ENCODE data around the gene SMLR1. TPM values are rescaled to one million over a fixed set of nuclear protein-coding genes. Genes with fewer than 3 reads are reported as not detected.

Gene SMLR1
- total and polyA plus RNA-seq, 12 donors, result not detected

GRCh38 chr6:130810307-130811030, 16.7 kb upstream of the SMLR1 start:
- Histone ChIP-seq H3K9me3 (no peaks in the 10 kb centered on the region), H3K4me1 (no peaks in the 10 kb centered on the region), H3K27me3 (no peaks in the 10 kb centered on the region), H3K27ac (no peak overlapping the region), H3K36me3 (peaks cover 0 to 3% (median 0%) of the 10 kb centered on the region in 9 donors), H3K4me3 (no peak overlapping the region)
- no peak for DNase-seq
- WGBS, 2 donors, result 77 to 79% methylated on average over 9 of the region's 9 CpGs
- no peak for TF ChIP-seq CTCF (IDR thresholded peaks at IDR 0.05)
- intact Hi-C loops (cut with DNase I), result no loop called here
- no peak for ATAC-seq

GRCh38 chr6:130811932-130812331, 15.3 kb upstream of the SMLR1 start:
- intact Hi-C loops (cut with DNase I), result no loop called here
- WGBS, 2 donors, result 91 to 93% methylated on average over 5 of the region's 5 CpGs
- peaks cover 0 to 6% (median 0%) of the 10 kb centered on the region in 9 donors for H3K36me3 ChIP-seq
- no peaks in the 10 kb centered on the region for H3K4me1 ChIP-seq
- DNase-seq (no peak), ATAC-seq (no peak)
- no peaks in the 10 kb centered on the region for H3K9me3 ChIP-seq
- no peaks in the 10 kb centered on the region for H3K27me3 ChIP-seq
- H3K27ac ChIP-seq, result no peak overlapping the region
- TF ChIP-seq CTCF (IDR thresholded peaks at IDR 0.05), result no peak
- no peak overlapping the region for H3K4me3 ChIP-seq

GRCh38 chr6:130814506-130814905, 12.7 kb upstream of the SMLR1 start:
- DNase-seq (no peak), ATAC-seq (no peak)
- Histone ChIP-seq H3K27ac (no peak overlapping the region), H3K27me3 (no peaks in the 10 kb centered on the region), H3K9me3 (peaks cover 0 to 14% (median 4%) of the 10 kb centered on the region in 11 donors), H3K4me1 (no peaks in the 10 kb centered on the region), H3K36me3 (peaks cover 0 to 6% (median 0%) of the 10 kb centered on the region in 9 donors), H3K4me3 (no peak overlapping the region)
- TF ChIP-seq CTCF (IDR thresholded peaks at IDR 0.05), result no peak
- intact Hi-C loops (cut with DNase I), result no loop called here
- WGBS, 2 donors, result 87 to 90% methylated on average over 3 of the region's 3 CpGs

- no peak overlapping the region for H3K27ac ChIP-seq
- no peak for TF ChIP-seq CTCF (IDR thresholded peaks at IDR 0.05)
- H3K9me3 ChIP-seq, result peaks cover 0 to 14% (median 4%) of the 10 kb centered on the region in 11 donors
- WGBS, 2 donors, result 82 to 92% methylated on average over 5 of the region's 5 CpGs
- intact Hi-C loops (cut with DNase I), result no loop called here
- no peaks in the 10 kb centered on the region for H3K27me3 ChIP-seq
- H3K4me3 ChIP-seq, result no peak overlapping the region
- ATAC-seq (no peak), DNase-seq (no peak)
- no peaks in the 10 kb centered on the region for H3K4me1 ChIP-seq
- H3K36me3 ChIP-seq, result peaks cover 0 to 6% (median 0%) of the 10 kb centered on the region in 9 donors
Measured at GRCh38 chr6:130815200-130816071, 11.8 kb upstream of the SMLR1 start.
